HG03432 (cell line): ENCODE data around the gene SDK2.

Experiments
- ATAC-seq: cut with Tn5 transposase; IDR thresholded peaks from one replicate; pipeline ENCODE4 v1.9.1; 2021; ENCODE audit warnings: mild to moderate bottlenecking, moderate library complexity; ENCODE audit not compliant: unreplicated experiment

The SDK2 gene

GRCh38 chr17:73613271-73614233, 30.7 kb downstream of the SDK2 start:
- no peak for ATAC-seq

GRCh38 chr17:73612031-73612472, 32.2 kb downstream of the SDK2 start:
- ATAC-seq = no peak

- ATAC-seq = no peak
Observed at GRCh38 chr17:73611630-73612029, 32.6 kb downstream of the SDK2 start.

- no peak for ATAC-seq
Observed at GRCh38 chr17:73610331-73610911, 33.8 kb downstream of the SDK2 start.

- ATAC-seq = no peak
Observed at GRCh38 chr17:73609758-73610157, 34.5 kb downstream of the SDK2 start.

- ATAC-seq = no peak
Observed at GRCh38 chr17:73609060-73609459, 35.2 kb downstream of the SDK2 start.

- no peak for ATAC-seq
Observed at GRCh38 chr17:73605444-73605843, 38.8 kb downstream of the SDK2 start.

- ATAC-seq = no peak
Observed at GRCh38 chr17:73604476-73604875, 39.8 kb downstream of the SDK2 start.

- no peak for ATAC-seq
Observed at GRCh38 chr17:73603971-73604370, 40.3 kb downstream of the SDK2 start.

GRCh38 chr17:73600103-73600871, 44.0 kb downstream of the SDK2 start:
- ATAC-seq = no peak

GRCh38 chr17:73599599-73599998, 44.6 kb downstream of the SDK2 start:
- ATAC-seq = no peak

GRCh38 chr17:73598212-73598611, 46.0 kb downstream of the SDK2 start:
- no peak for ATAC-seq

- no peak for ATAC-seq
Observed at GRCh38 chr17:73595931-73596330, 48.3 kb downstream of the SDK2 start.

GRCh38 chr17:73595479-73595878, 48.8 kb downstream of the SDK2 start:
- ATAC-seq = no peak

GRCh38 chr17:73595068-73595467, 49.2 kb downstream of the SDK2 start:
- no peak for ATAC-seq

- no peak for ATAC-seq
Observed at GRCh38 chr17:73594598-73594997, 49.6 kb downstream of the SDK2 start.

- no peak for ATAC-seq
Observed at GRCh38 chr17:73594025-73594424, 50.2 kb downstream of the SDK2 start.

- no peak for ATAC-seq
Observed at GRCh38 chr17:73593249-73593965, 50.8 kb downstream of the SDK2 start.

GRCh38 chr17:73592501-73592961, 51.7 kb downstream of the SDK2 start:
- no peak for ATAC-seq

- no peak for ATAC-seq
Observed at GRCh38 chr17:73592079-73592415, 52.2 kb downstream of the SDK2 start.
